GM19463 (cell line): ENCODE data around the gene INTU.
"Not testable (repeated sequence)": the region's sequence is repeated elsewhere in the genome, so short reads cannot be mapped to it uniquely, and the experiment has no call there.

Experiments
- ATAC-seq: cut with Tn5 transposase; IDR thresholded peaks from one replicate; pipeline ENCODE4 v1.9.1; 2021; ENCODE audit warnings: mild to moderate bottlenecking, moderate library complexity; ENCODE audit not compliant: unreplicated experiment

The INTU gene

DNA sequence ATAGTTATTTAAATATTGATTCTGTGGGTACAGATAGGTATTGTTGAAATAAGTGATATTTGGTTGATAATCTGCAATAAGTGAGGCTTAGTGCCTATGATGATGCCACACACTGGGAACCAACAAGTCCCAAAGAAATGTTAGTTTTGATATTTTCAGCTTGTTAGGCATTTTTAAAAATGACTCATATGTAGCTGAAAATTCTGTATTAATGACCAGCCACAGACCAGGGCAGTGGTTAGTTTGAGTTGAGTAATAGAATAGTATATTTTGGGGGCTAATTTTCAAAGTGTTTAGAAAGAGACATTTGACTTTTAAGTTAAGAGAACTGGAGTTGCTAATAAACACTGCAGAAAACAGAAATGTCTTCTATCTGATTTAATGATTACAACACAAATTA, 9.4 kb downstream of the INTU start:
- no peak for ATAC-seq

GRCh38 chr4:127643791-127644190, 11.0 kb downstream of the INTU start:
- ATAC-seq = no peak

DNA sequence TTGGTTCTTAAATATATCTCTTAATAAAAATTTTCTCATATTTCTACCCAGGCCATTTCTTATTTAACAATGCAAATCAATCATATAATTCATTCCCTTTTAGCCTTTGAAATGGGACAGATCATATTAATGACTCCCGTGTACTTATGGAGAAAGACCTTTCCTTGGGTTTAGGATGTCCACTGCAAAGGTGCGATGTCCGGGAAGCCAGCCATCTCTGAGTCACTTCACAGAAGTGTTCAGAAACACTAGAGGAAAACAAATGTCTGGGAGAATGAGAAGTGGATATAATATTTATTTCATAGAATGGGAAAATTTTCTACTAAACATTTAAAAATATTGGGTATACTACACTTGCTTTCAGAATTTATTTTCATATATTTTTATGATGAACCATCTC, 15.3 kb downstream of the INTU start:
- no peak for ATAC-seq

GRCh38 chr4:127655590-127655989, 22.8 kb downstream of the INTU start:
- ATAC-seq = not testable (repeated sequence)

- ATAC-seq = no peak
Measured at GRCh38 chr4:127656047-127656680, 23.4 kb downstream of the INTU start.

- no peak for ATAC-seq
Measured at GRCh38 chr4:127660284-127660885, 27.6 kb downstream of the INTU start.

DNA sequence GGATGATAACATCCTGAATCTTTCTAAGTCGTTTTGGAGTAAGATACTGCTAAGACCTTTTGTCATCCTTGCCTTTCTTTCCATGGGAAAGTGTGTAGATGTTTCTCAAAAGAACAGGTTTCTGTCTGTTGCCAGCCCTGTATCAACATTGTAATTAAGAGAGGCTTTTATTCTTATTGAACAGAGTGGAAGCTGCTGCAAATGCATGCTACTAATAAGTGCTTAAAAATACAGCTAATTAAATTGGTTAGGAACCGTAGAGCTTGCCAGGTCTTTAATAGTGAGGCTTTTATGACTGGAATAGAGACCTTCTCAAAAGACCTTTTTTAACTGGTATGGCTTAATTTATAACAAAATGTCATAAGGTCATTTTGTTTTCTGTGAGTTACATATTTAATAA, 34.4 kb downstream of the INTU start:
- no peak for ATAC-seq

- ATAC-seq = no peak
Measured at GRCh38 chr4:127667772-127668171, 35.0 kb downstream of the INTU start.

GRCh38 chr4:127668770-127669169, 36.0 kb downstream of the INTU start:
- ATAC-seq = no peak

DNA sequence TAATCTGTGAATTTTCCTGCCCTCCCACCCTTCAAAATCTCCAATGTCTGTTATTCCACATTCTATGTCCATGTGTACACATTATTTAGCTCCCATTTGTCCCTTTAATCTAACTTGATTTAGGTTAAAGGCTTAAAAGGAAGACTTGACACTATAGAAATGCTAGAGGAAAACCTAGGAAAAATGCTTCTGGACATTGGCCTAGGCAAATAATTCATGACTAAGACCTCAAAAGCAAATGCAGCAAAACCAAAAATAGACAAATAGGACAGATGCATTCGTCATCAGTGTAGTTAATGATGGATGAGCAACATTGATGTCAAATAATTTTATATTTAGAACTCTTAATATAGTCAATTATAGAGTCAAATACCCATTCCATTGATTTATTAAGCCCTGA, 36.9 kb downstream of the INTU start:
- no peak for ATAC-seq

DNA sequence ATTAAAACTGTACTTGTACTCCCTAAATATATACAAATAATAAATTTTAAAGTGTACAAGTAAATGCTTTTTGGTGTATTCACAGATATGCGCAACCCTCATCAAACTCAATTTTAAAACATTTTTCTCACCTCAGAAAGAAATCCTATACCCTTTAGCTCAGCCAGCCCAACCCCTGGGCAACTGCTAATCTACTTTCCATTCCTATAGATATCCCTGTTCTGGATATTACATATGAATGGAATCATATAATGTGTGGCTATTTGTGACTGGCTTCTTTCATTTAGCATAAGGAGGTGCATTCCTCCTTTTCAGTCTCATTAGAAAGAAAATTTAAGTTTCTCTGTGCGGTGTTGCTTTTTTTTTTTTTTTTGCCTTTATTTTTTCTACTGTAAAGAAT, 39.4 kb downstream of the INTU start:
- no peak for ATAC-seq

DNA sequence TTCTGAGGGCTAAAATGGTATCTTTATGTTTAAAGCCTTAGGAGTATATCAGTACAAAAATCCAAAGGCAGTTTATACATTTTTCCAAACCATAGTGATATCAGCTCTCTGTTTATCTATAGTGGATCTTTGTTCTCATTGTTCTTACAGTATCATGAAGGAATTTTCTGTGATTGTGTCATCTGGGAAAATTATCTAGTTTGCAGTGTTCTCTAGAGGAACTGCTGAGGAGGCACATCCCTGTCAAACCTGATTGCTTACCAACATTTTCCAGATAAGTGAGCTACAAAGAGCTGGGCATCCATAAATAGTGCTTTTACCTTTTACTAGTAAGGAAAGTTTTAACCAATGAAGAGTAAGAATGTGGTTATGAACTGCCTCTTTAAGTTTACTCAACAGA, 52.5 kb downstream of the INTU start:
- ATAC-seq = no peak

DNA sequence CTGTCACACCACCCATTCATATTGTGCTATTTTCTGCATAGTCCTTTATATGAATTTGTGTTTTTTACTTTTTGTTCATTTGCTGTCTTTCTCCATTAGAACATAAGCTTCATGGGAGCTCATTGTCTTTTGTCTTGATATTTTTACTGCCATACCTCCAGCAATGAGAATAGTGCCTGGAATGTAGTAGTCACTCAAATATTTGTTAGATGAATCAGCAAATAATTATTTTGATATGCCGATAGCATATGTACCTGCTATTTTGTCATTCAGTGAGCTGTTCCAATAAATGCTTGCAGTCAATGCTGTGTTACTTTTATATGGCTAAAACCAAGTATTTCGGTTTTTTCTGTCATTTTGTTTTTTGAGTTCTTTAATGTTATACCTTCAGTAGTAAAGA, 53.9 kb downstream of the INTU start:
- ATAC-seq = no peak

DNA sequence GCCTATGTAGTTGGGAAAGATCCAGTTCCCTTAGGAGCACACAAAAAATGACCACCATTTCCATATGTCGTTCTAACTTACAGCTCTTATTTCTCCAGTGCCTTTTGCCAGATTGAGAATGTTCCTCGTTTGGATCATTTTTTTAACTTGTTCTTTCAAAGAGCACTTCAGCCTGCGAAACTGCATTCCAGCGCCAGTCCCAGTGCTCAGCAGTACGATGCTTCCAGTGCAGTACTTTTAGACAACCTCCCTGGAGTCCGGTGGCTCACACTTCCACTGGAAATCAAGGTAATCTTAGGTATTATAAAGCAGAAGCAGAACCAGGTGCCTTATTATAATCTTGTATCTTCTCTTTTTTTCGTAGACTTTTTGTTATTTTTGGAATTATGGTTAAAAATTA, 54.8 kb downstream of the INTU start:
- ATAC-seq = no peak

DNA sequence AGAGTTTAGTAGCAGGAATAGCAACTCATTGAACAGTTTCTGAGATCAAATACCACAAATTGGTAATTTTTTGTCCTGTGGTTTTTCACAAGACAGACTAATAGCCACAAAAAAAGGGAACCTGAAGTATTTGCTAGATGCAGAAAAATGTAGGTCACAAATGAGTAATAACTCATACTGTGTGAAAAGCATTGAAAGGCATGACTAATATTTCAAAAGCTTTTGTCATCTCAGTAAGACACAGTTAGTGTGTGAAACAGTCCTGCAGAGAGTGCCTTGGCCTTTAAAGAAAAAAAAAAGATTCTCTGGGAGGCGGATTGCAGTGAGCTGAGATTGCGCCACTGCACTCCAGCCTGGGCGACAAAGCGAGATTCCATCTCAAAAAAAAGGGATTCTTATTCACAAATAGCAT, 66.0 kb downstream of the INTU start:
- peak; percentile 100 for ATAC-seq

GRCh38 chr4:127708985-127709384, 76.2 kb downstream of the INTU start:
- no peak for ATAC-seq

- ATAC-seq = no peak
Measured at GRCh38 chr4:127709456-127709855, 76.7 kb downstream of the INTU start.

GRCh38 chr4:127730142-127730913, 97.6 kb downstream of the INTU start, which contains the start of gene SLC25A31:
SLC25A31 (plus strand) TSS chr4:127730400; CDS start chr4:127730546, 146 bp downstream.
- no peak for ATAC-seq

- no peak for ATAC-seq
Measured at GRCh38 chr4:127731406-127731805, 98.6 kb downstream of the INTU start.

GRCh38 chr4:127732623-127733328, 100.0 kb downstream of the INTU start:
- ATAC-seq = peak; percentile 69

GRCh38 chr4:127734976-127735375, 102.2 kb downstream of the INTU start:
- ATAC-seq = no peak
